Measurements from ENCODE around the gene JSRP1. TPM values are rescaled to one million over a fixed set of nuclear protein-coding genes. Genes with fewer than 3 reads are reported as not detected.
A peak's percentile ranks its signal among the peaks of the same experiment; 100 is the strongest.

Gene JSRP1
- total RNA-seq, 1 donor from 2014 or later: 0.36 TPM

DNA sequence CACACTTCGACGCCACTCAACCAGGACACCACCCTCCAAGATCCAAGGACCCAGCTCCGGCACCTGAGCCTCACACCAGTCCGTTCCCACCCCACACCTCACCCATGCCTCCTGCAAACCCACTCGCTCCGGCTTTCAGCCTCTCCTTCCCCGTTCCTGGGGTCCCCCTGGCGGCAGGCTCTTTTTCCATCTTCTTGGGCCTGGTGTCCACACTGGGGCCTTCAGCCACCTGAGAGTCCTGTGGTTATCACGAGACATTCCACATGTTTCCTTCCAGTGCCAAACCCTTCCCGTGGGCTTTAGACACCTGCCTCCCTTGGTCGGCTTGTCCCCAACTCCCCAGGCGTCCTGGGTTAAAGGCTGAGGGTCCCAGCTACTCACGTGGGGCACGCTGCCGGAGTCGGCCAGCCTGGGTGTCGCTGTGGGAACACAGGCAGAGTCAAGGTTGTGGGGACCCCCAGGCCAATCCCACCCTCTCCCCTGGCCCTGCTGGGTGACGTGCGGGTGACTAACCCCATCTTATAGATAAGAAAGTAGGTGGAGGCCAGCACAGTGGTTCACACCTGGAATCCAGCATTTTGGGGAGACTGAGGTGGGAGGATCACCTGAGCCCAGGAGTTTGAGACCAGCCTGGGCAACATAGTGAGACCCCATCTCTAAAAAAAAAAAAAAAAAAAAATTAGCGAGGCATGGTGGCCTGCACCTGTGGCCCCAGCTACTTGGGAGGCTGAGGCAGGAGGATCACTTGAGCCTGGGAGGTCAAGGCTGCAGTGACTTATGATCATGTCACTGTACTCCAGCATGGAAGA lies 1.9 kb downstream of the JSRP1 start:
- no peak for DNase-seq
- peaks cover 42% of the 10 kb centered on the region for H3K4me1 ChIP-seq
- H3K27me3 ChIP-seq (ENCODE audit: low read depth): peaks cover 69% of the 10 kb centered on the region
- H3K27ac ChIP-seq (replicated peaks): no peak overlapping the region
- no peaks in the 10 kb centered on the region for H3K9me3 ChIP-seq (replicated peaks)
- no peaks in the 10 kb centered on the region for H3K36me3 ChIP-seq
- no peak overlapping the region for H3K4me3 ChIP-seq
- TF ChIP-seq, protein P1, sequence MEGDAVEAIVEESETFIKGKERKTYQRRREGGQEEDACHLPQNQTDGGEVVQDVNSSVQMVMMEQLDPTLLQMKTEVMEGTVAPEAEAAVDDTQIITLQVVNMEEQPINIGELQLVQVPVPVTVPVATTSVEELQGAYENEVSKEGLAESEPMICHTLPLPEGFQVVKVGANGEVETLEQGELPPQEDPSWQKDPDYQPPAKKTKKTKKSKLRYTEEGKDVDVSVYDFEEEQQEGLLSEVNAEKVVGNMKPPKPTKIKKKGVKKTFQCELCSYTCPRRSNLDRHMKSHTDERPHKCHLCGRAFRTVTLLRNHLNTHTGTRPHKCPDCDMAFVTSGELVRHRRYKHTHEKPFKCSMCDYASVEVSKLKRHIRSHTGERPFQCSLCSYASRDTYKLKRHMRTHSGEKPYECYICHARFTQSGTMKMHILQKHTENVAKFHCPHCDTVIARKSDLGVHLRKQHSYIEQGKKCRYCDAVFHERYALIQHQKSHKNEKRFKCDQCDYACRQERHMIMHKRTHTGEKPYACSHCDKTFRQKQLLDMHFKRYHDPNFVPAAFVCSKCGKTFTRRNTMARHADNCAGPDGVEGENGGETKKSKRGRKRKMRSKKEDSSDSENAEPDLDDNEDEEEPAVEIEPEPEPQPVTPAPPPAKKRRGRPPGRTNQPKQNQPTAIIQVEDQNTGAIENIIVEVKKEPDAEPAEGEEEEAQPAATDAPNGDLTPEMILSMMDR (IDR thresholded peaks at IDR 0.05; ENCODE audit: borderline replicate concordance): peak; percentile 32
- intact Hi-C loops (cut with micrococcal nuclease): no loop called here

DNA sequence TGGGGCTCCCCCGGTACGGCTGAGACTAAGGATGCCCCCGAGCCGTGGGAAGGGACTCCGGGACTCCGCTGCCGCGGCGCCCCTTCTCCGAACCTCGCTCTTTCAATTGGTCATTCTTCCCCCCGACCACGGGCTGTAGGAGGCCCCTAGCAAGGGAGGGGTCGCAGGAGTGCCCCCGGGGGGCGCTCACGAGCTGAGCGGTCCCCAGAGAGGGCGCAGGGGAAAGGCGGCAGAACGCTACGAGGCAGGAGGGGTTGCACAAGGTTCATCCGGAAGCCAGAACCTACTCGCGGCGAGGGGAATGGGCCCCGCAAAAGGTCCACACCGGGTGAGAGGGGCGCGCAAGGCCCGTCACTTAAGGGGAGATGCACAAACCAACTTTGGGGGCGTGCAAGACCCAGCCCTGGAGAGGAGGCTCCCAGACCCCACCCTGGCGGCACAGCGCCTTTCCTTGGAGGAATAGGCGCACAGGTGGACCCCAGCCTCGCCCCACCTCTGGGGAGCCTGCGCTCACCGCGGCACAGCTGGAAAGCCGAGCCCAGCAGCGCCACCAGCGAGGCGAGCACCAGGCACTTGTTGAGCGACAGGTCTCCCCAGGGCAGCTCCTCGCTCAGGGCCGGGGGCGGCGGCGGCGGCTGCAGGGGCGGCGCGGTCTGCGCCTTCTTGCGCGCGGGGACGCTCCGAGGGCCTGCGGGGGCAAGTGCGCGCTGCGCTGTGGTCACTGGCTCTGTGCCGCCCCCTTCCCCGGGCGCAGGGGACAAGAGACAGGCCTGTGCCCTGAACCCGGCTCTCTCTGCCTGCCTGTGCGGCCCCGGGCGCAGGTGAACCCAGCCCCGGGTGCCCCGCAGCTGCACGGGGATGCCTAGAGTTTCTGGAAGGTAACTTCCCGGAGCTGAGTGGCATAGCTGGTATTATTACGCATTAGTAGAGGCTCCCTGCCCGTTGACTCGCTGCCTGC lies 2.8 kb downstream of the JSRP1 start:
- intact Hi-C loops (cut with micrococcal nuclease): no loop called here
- Histone ChIP-seq H3K27me3 (ENCODE audit: low read depth) (peaks cover 73% of the 10 kb centered on the region), H3K27ac (replicated peaks) (no peak overlapping the region), H3K4me3 (peak overlapping the region; percentile 35), H3K9me3 (replicated peaks) (no peaks in the 10 kb centered on the region), H3K36me3 (no peaks in the 10 kb centered on the region), H3K4me1 (peaks cover 42% of the 10 kb centered on the region)
- DNase-seq: no peak
- TF ChIP-seq, protein P1 (IDR thresholded peaks at IDR 0.05; ENCODE audit: borderline replicate concordance): no peak

GRCh38 chr19:2252797-2253105 lies 3.5 kb downstream of the JSRP1 start:
- Histone ChIP-seq H3K27ac (replicated peaks) (no peak overlapping the region), H3K9me3 (replicated peaks) (no peaks in the 10 kb centered on the region), H3K27me3 (ENCODE audit: low read depth) (peaks cover 73% of the 10 kb centered on the region), H3K4me3 (peak overlapping the region; percentile 35), H3K4me1 (peaks cover 42% of the 10 kb centered on the region), H3K36me3 (peaks cover 4% of the 10 kb centered on the region)
- no peak for DNase-seq
- intact Hi-C loops (cut with micrococcal nuclease): no loop called here
- TF ChIP-seq, protein P1 (IDR thresholded peaks at IDR 0.05; ENCODE audit: borderline replicate concordance): no peak

DNA sequence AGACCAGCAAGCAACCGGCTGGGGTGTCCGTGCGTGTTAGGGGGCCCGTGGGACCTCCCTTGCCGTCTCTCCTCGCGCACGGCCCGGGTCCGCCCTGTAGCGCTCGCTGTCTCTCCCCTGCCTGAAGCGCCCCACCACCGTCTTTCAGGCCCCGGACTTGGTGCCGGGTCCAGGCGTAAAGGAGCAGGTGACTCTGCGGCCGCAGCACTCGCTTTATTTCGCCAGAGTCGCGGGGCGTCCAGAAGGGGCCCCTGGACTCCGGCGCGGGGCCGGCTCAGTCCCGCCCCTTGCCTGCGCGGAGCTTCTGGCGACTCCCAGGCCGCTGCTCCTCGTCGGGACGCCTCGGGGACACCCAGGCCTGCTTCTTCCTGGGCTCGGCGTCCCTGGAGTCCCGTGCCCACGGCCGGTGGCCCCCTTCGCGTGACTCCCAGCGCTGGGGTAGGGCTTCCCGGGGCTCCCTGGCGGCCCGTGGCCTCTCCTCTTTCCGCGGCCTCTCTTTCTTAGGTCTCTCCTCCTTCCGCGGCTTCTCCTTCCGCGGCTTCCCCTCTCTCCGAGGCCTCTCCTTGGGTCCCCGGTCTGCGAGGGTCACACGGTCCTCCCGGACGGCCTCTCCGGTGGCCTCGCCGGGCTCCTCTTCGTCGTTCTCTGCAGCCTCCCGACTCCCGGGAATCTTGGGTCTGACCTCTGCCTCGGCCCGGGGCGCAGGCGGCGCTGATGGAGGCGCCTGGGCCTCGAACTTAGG lies 4.0 kb downstream of the JSRP1 start:
- Histone ChIP-seq H3K4me3 (peak overlapping the region; percentile 35), H3K9me3 (replicated peaks) (no peaks in the 10 kb centered on the region), H3K36me3 (peaks cover 10% of the 10 kb centered on the region), H3K27me3 (ENCODE audit: low read depth) (peaks cover 73% of the 10 kb centered on the region), H3K27ac (replicated peaks) (no peak overlapping the region), H3K4me1 (peaks cover 46% of the 10 kb centered on the region)
- intact Hi-C loops (cut with micrococcal nuclease): no loop called here
- DNase-seq: no peak
- TF ChIP-seq, protein P1 (IDR thresholded peaks at IDR 0.05; ENCODE audit: borderline replicate concordance): no peak
